ENCODE data around the gene OR14A16.

Gene OR14A16

DNA sequence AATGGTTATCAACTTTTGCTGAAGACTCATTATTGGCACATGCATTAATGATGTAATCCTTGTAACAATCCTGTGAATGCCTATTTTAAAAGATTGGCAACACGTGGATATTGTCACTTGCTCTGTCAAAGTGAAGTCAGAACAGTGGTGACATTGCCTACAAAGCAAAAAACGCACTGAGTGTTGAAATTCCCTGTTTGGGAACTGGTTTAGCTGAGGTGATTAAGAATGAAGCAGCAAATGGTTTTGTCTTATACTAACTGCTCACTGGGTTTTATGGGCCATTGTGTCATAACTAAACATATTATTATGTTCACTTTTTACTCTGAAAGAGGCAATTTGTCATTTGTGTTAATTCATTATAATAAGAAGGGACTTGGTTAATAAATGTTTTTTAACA lies 11.3 kb downstream of the OR14A16 start:
- DNase-seq = no peak
- intact Hi-C loops (cut with DNase I) = no loop called here

DNA sequence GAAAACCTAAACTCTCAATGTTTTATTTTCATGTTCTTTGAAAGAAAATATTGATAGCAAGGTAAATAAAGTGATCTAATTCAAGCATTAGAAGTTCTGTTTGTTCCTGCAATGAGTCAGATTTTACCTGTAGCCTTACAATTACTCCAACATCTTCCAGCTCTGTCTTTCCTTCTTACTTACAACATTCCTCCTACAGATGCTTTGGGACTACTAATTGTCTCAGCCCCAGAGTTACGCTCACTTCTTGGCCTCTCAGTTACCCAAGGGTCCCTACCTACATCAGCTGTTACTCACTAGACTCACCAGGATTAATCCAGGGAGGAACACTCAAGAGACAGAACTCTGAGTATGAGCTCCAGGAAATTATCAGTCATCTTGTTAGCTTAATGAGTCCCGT lies 26.4 kb downstream of the OR14A16 start:
- intact Hi-C loops (cut with DNase I) = no loop called here
- DNase-seq = no peak

DNA sequence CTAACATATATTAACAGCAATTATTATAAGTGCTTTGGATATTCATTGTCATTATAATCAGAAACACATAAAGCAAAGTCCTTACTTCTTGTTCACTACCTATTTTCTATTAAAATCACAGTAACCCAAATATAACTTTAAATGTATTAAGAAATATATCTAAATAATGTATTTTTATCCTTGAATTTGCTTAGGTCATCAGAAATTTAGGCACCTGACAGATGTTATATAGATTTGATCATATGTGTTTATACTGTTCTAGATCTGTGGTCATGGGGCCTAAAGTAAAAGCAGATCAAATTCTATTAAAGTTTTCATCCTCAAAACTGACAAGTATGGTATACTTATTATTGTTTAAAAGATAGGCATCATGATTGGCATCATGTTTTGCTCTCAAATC lies 54.3 kb downstream of the OR14A16 start:
- DNase-seq = no peak
- intact Hi-C loops (cut with DNase I) = no loop called here

All from head of caudate nucleus (tissue), 42 donors.